Psoas muscle (tissue), 8 donors: ENCODE measurements around the gene MBD5. TPM values are rescaled to one million over a fixed set of nuclear protein-coding genes. Genes with fewer than 3 reads are reported as not detected.

Experiments used
- ATAC-seq, 4 donors: fragments of 200-7000 bp; cut with Tn5 transposase; one replicate each; pipeline ENCODE4 v1.9.1; 2020; ENCODE audit warnings: moderate library complexity in 3 of 4, mild to moderate bottlenecking in 2 of 4
- DNase-seq, 2 donors: peaks; one replicate each; pipeline ENCODE4 v3.0.0-alpha.2; 2020
- H3K27ac ChIP-seq: fragments of 200-600 bp; one replicate; pipeline ENCODE4 v1.8.0; 2022
- H3K27me3 ChIP-seq, 3 donors: fragments of 200-600 bp in 1 of 3; one replicate each; pipeline versions ENCODE4 v1.6.1 to v1.8.0; 2013 to 2022; ENCODE audit warnings: low read length in 2 of 3, mild to moderate bottlenecking in 2 of 3, moderate library complexity in 1 of 3; ENCODE audit not compliant: insufficient read depth in 3 of 3
- H3K36me3 ChIP-seq, 2 donors: fragments of 200-600 bp in 1 of 2; one replicate each; pipeline versions ENCODE4 v1.6.1 to v1.8.0; 2013 to 2022; ENCODE audit warnings: low read depth in 1 of 2, mild to moderate bottlenecking in 1 of 2, moderate library complexity in 1 of 2; ENCODE audit not compliant: insufficient read depth in 1 of 2
- H3K4me1 ChIP-seq: fragments of 200-600 bp; one replicate; pipeline ENCODE4 v1.8.0; 2022
- H3K4me3 ChIP-seq: fragments of 200-600 bp; one replicate; pipeline ENCODE4 v1.8.0; 2022; ENCODE audit warnings: mild to moderate bottlenecking
- H3K9me3 ChIP-seq: fragments of 200-600 bp; one replicate; pipeline ENCODE4 v1.8.0; 2022
- CTCF ChIP-seq: fragments of 200-600 bp; IDR thresholded peaks from one replicate; pipeline ENCODE4 v1.8.0; 2022; ENCODE audit warnings: antibody characterized with exemption
- WGBS, 3 donors: extraction: QIAGEN DNeasy Blood & Tissue Kit; methylation state at CpG; one replicate each; pipeline versions ENCODE4 v1.1.6 to v1.1.7; 2013; 5-methylcytosine and 5-hydroxymethylcytosine counted together
- intact Hi-C, 2 donors: fragments of 100-400 bp; cut with DNase I; formaldehyde crosslinking; loops; one replicate each; pipeline versions ENCODE4 v1.11.0 to v1.14.2; 2022
- polyA plus RNA-seq, 3 donors: library from polyadenylated mRNA; stranded (reverse); fragments of 200-250 nt; gene quantifications; one replicate each; pipeline ENCODE4 v1.2.3, GENCODE V29; 2013
- total RNA-seq, 4 donors: library from RNA; stranded (reverse); fragmentation: NEBNext Ultra II Directional in 2 of 4; extraction: Animal tissue kit (Norgen Biotek cat#: 25700) in 2 of 4; gene quantifications; one replicate each; pipeline versions ENCODE4 v1.2.1 to v1.2.4, GENCODE V29; 2021 to 2023
- donor health status: healthy with polysubstance abuse.
- donor health status: DM: no; HTN: no; CAD: no; lungs with moderate emphysema.
- donor health status: Bipolar disorder and iron deficiency.
- donor health status: healthy.
- donor health status: DM: yes; HTN: yes; CAD: no.
- donor health status: DM: no; HTN: no; CAD: no.
- donor health status: DM: no; HTN: no; CAD: no.
- donor health status: DM: yes; HTN: yes; CAD: no.

Gene MBD5
- total and polyA plus RNA-seq, 7 donors, result 3.2 to 36.5 (median 17.5) TPM

- H3K4me3 ChIP-seq, result no peak overlapping the region
- H3K27ac ChIP-seq, result peak overlapping the region; percentile 33
- H3K4me1 ChIP-seq, result peaks cover 30% of the 10 kb centered on the region
- 33 to 50% (median 36%) methylated on average over 2 of the region's 2 CpGs for WGBS, 3 donors
- TF ChIP-seq CTCF, result no peak
- ATAC-seq (peak in 2 of 4 donors; percentile 61 to 64), DNase-seq (no peak)
- no peaks in the 10 kb centered on the region for H3K27me3 ChIP-seq
- H3K9me3 ChIP-seq, result no peaks in the 10 kb centered on the region
- intact Hi-C loops, result no loop called here
- no peaks in the 10 kb centered on the region for H3K36me3 ChIP-seq
These were observed 7.0 kb upstream of the MBD5 start for GRCh38 chr2:148013876-148014275.

DNA sequence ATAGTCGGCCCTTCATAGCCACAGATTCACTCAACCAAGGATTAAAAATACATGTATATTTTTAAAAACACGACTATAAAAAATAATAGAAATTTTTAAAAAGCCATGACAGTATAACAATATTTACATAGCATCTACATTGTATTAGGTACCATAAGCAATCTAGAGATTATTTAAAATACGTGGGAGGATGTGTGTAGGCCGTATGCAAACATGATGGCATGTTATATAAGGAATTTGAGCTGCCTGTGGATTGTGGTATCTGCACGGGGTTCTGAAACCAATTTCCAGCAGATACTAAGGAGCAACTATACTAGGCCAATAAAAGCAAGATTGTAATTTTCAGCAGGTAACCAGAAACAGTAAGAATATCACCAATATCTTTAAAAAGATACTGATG, 6.3 kb upstream of the MBD5 start:
- ATAC-seq (no peak), DNase-seq (no peak)
- peaks cover 38% of the 10 kb centered on the region for H3K4me1 ChIP-seq
- TF ChIP-seq CTCF, result no peak
- H3K9me3 ChIP-seq, result no peaks in the 10 kb centered on the region
- 70 to 82% (median 79%) methylated on average over 5 of the region's 5 CpGs for WGBS, 3 donors
- H3K36me3 ChIP-seq, result no peaks in the 10 kb centered on the region
- H3K27ac ChIP-seq, result peak overlapping the region; percentile 33
- intact Hi-C loops, result no loop called here
- H3K27me3 ChIP-seq, result no peaks in the 10 kb centered on the region
- H3K4me3 ChIP-seq, result no peak overlapping the region

DNA sequence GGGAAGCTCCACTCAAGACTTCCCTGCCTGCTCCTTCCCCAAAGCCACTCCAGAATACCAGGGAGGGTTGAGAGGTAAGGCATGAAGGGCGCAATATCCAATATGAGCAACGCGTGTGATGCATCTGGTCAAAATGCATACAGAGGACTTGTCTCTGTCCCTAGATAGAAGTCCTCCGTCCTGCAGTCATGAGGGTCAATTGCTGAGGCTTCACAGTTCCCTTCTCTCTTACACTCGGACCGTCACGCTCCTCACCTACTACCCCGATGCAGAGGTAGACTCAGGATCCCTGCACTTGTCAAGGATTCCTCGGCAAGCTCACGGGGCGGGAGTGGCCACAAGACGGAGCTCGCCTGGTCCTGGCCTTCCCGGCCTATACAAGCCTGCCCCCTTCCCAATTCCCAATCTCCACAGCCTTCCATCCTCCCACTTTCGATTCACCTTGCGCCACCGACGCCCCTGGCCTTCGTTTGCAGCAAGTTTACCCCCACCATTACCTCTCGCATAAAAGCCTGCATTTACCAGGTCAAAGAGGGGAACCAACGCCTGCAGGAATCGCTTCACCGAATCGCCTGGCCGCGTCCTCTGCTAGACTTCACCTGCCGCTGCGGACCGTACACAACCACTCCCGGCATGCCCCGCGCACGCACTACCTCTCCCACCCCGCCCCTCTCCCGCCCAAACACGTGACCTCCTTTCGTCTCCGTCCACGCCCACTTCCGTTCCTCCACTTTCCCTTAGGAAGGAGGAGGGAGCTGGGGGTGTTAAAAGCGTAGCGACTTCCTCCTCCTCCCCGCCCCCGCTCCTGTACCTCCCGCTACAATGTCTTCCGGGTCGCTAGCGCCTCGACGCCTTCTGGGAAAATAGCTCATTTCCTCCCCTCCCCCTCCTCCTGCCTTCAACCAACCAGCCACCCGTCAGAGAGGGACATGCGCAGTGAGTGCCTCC, 506 bp upstream of the MBD5 start, which contains the start of gene ORC4:
TSS of gene ORC4 (minus strand) at position 627 of the 948 bp plus-strand sequence. CDS start 44,779 bp downstream, outside the sequence.
- DNase-seq, result peak; percentile 98
- peak; percentile 22 for TF ChIP-seq CTCF
- intact Hi-C loops, result no loop called here
- Histone ChIP-seq H3K27me3 (no peaks in the 10 kb centered on the region), H3K4me1 (peaks cover 36% of the 10 kb centered on the region), H3K36me3 (peaks cover 0 to 4% of the 10 kb centered on the region in 2 donors), H3K9me3 (no peaks in the 10 kb centered on the region), H3K4me3 (peak within 1 kb of the TSS; percentile 76), H3K27ac (peak within 1 kb of the TSS; percentile 89)
- 0 to 1% (median 0%) methylated on average over 47 to 52 of the region's 52 CpGs for WGBS, 3 donors
- peak; percentile 95 to 99 (median 97) for ATAC-seq

DNA sequence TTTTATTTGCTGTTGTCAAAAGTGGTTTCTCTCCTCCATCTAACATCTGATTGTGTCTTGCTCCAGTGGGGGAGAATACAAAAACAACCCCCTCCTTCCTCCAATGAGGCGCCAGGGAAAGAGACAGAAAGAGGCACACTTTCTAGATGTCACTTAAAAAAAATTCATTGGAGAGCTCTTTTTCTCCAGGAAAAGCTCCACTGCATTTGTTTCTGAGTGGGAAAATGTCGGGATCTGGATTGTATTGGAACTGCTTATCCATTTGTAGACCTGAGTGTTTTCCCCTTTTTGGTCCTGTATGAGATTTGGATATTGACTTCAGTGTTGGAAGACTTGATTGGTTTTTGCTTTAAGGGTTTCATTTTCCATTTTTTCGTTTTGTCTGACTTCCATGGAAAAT, 995 bp downstream of the MBD5 start:
- Histone ChIP-seq H3K36me3 (peaks cover 0 to 4% of the 10 kb centered on the region in 2 donors), H3K4me1 (peaks cover 44% of the 10 kb centered on the region), H3K9me3 (no peaks in the 10 kb centered on the region), H3K27me3 (no peaks in the 10 kb centered on the region), H3K4me3 (peak overlapping the region; percentile 76), H3K27ac (peak overlapping the region; percentile 89)
- intact Hi-C loops, result no loop called here
- TF ChIP-seq CTCF, result no peak
- 0 to 1% (median 1%) methylated on average over 3 of the region's 3 CpGs for WGBS, 3 donors
- DNase-seq, result no peak
- ATAC-seq, result no peak
